ENCODE data around the gene WDR27. TPM values are rescaled to one million over a fixed set of nuclear protein-coding genes. Genes with fewer than 3 reads are reported as not detected.

WDR27 gene
- total RNA-seq, 2 experiments from 2014 or later, result 48.8 to 49.6 TPM

DNA sequence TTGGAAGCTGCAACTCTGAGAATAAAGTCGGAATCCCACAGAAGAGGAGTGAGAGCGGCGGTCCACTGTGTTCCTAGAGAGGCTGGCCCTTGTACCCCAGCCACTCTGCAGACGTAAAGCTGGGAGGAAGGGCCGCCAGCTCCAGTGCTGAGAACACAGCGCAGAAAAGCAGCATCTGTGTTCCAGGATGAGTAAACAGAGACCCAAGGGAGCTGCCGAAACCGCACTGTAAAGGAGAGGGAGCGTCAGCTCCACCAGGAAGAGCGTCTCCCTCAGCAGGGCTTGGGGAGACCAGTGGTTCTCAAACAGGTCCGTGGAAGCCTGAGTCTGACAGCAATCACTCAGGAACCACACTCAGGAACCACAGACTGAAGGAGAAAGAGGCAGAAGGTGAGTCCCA, 134.0 kb downstream of the WDR27 start:
- Mint-ChIP-seq H3K9me3 (no peaks in the 10 kb centered on the region), H3K36me3 (ENCODE audit: low read depth) (peaks cover 8% of the 10 kb centered on the region), H3K4me3 (no peak overlapping the region), H3K27ac (no peak overlapping the region), H3K4me1 (ENCODE audit: low read depth) (peaks cover 18% of the 10 kb centered on the region), H3K27me3 (peaks cover 5% of the 10 kb centered on the region)
- ChIA-PET CTCF (no interaction called here), POLR2A (no interaction called here)
- TF ChIP-seq, protein P1, sequence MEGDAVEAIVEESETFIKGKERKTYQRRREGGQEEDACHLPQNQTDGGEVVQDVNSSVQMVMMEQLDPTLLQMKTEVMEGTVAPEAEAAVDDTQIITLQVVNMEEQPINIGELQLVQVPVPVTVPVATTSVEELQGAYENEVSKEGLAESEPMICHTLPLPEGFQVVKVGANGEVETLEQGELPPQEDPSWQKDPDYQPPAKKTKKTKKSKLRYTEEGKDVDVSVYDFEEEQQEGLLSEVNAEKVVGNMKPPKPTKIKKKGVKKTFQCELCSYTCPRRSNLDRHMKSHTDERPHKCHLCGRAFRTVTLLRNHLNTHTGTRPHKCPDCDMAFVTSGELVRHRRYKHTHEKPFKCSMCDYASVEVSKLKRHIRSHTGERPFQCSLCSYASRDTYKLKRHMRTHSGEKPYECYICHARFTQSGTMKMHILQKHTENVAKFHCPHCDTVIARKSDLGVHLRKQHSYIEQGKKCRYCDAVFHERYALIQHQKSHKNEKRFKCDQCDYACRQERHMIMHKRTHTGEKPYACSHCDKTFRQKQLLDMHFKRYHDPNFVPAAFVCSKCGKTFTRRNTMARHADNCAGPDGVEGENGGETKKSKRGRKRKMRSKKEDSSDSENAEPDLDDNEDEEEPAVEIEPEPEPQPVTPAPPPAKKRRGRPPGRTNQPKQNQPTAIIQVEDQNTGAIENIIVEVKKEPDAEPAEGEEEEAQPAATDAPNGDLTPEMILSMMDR (IDR thresholded peaks at IDR 0.05), result no peak
- intact Hi-C loops (cut with micrococcal nuclease), result no loop called here
- DNase-seq, result no peak
- no peak for ATAC-seq

DNA sequence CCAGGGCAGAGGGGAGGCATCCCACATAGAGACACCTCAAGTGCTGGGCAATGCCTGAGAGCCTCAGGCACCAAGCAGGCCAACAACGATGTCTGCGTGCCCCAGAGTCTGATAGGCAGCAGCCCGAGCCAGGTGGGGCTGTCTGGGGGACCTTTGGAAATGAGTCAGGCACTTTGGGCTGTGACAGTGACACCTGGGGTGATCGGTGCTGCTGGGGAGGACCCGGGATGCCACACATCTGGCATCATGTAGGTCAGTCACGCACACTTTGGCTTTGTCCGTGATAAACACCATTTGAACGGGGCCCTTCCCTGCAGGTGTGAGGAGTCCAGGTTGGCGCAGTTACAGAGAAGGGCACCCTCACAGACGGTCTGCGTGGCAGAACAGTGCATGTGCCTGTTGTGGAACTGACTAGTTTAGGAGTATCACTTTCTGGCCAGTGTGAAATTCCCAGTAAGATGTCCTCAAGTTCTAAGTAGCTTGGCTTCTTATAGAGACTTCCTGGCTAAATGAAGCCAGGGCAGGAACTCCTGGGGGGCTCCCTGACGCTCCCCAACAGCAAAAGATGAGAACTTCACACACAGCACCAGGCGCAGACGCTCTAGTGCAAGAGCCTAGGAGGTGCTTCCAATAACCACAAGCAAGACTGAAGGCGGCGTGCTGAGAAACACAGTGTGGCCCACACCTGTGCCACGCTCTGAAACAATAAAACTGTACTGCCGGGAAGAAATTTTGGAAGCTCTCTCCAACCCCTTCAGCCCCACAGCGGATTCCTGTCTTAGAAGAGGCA, 134.7 kb downstream of the WDR27 start:
- Mint-ChIP-seq H3K9me3 (peaks cover under 1% of the 10 kb centered on the region), H3K36me3 (ENCODE audit: low read depth) (peaks cover 13% of the 10 kb centered on the region), H3K4me3 (no peak overlapping the region), H3K27ac (no peak overlapping the region), H3K27me3 (peaks cover 8% of the 10 kb centered on the region), H3K4me1 (ENCODE audit: low read depth) (peaks cover 18% of the 10 kb centered on the region)
- ChIA-PET CTCF (no interaction called here), POLR2A (no interaction called here)
- no peak for ATAC-seq
- DNase-seq, result no peak
- TF ChIP-seq, protein P1 (IDR thresholded peaks at IDR 0.05), result no peak
- intact Hi-C loops (cut with micrococcal nuclease), result no loop called here

DNA sequence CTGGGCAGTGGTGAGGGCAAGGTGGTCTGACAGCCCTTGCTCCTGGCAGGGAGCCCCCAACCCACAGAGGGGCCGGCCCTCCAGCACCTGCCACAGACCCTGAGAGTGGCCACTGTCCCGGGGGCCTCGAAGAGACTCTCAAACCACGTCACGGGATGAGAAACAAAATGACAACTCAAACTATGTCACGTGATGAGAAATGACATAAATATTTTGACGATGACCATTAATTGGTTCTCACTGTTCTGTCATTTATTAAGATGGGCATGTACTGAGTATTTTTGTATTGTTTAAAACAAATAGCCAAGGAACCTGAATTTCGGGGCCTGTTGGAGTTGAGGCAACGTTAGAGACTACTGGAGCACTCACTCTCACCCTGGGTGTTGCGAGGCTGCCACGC, 135.5 kb downstream of the WDR27 start:
- H3K9me3 Mint-ChIP-seq, result peaks cover 5% of the 10 kb centered on the region
- TF ChIP-seq, protein P1 (IDR thresholded peaks at IDR 0.05), result no peak
- H3K4me3 Mint-ChIP-seq, result no peak overlapping the region
- H3K36me3 Mint-ChIP-seq (ENCODE audit: low read depth), result peaks cover 17% of the 10 kb centered on the region
- peaks cover 18% of the 10 kb centered on the region for H3K4me1 Mint-ChIP-seq (ENCODE audit: low read depth)
- intact Hi-C loops (cut with micrococcal nuclease), result no loop called here
- H3K27me3 Mint-ChIP-seq, result peaks cover 8% of the 10 kb centered on the region
- CTCF ChIA-PET, result interaction anchor here (1.1 kb wide), 1 partner anchor 14 kb away, joined by 3 read pairs; no protein-coding TSS in a partner anchor
- ATAC-seq (no peak), DNase-seq (no peak)
- POLR2A ChIA-PET, result no interaction called here
- no peak overlapping the region for H3K27ac Mint-ChIP-seq

DNA sequence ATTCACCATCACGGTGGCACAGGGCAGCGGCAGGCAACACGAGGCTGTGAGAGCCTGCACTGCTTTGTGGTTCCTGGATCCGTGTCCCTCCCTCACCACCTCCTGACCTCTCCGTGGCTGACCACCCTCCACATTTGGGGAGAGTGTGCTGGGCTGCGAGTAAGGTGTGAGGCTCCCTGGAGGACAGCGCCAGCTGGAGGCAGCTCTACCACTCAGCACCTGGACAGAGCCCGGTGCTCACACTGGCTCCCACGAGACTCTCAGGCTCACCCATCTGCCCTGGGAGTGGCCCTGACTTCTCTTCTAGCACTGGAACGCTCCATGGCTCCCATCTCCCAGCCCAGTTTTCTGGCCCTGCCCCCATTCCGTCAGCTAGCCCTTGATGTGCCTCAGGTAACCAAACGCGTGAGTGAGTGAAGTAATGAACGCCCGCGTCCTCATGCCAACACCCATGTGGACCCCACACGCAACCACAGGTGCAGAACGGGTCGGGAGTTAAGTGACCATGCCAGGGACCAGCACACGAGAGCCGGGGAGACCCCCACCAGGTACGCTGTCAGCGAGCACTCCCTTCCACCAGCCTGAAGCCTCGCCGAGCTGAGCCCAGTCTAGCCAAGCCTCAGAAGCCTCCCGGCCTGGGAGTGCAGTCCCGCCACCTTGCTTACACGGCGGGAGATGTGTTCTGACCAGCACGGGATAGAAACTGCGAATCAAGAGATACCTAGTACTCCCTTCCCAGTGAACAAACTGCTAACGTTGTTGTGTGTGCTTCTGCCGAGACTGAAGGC, 137.2 kb downstream of the WDR27 start:
- TF ChIP-seq, protein P1 (IDR thresholded peaks at IDR 0.05), result no peak
- peaks cover 5% of the 10 kb centered on the region for H3K9me3 Mint-ChIP-seq
- H3K4me3 Mint-ChIP-seq, result no peak overlapping the region
- ChIA-PET POLR2A (no interaction called here), CTCF (no interaction called here)
- intact Hi-C loops (cut with micrococcal nuclease), result no loop called here
- peaks cover 6% of the 10 kb centered on the region for H3K27me3 Mint-ChIP-seq
- H3K36me3 Mint-ChIP-seq (ENCODE audit: low read depth), result peaks cover 21% of the 10 kb centered on the region
- H3K4me1 Mint-ChIP-seq (ENCODE audit: low read depth), result peaks cover 12% of the 10 kb centered on the region
- H3K27ac Mint-ChIP-seq, result no peak overlapping the region
- no peak for DNase-seq
- ATAC-seq, result no peak

DNA sequence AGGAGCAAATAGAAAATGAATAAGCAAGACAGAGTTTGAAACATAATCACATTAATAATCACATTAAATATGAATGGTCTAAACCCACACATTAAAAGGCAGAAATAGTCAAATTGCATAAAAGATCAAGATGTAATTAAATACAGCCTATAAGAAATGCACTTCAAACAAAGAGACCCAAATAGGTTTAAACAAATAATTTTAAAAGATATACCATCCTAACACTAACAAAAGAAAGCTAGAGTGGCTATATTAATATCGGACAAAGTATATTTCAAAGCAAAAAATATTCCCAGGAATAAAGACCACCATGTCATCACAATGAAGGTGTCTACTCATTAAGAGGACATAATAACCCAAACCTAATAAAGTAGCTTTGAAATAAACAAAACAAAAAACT, 140.2 kb downstream of the WDR27 start:
- ATAC-seq, result no peak
- intact Hi-C loops (cut with micrococcal nuclease), result no loop called here
- H3K4me3 Mint-ChIP-seq, result no peak overlapping the region
- TF ChIP-seq, protein P1 (IDR thresholded peaks at IDR 0.05), result no peak
- peaks cover 9% of the 10 kb centered on the region for H3K4me1 Mint-ChIP-seq (ENCODE audit: low read depth)
- peaks cover 31% of the 10 kb centered on the region for H3K36me3 Mint-ChIP-seq (ENCODE audit: low read depth)
- H3K27ac Mint-ChIP-seq, result no peak overlapping the region
- no peak for DNase-seq
- H3K9me3 Mint-ChIP-seq, result peaks cover 5% of the 10 kb centered on the region
- ChIA-PET CTCF (no interaction called here), POLR2A (no interaction called here)
- peaks cover 18% of the 10 kb centered on the region for H3K27me3 Mint-ChIP-seq
